Thymus (tissue), 11 donors: Measurements from ENCODE around the gene LIG1. TPM values are rescaled to one million over a fixed set of nuclear protein-coding genes. Genes with fewer than 3 reads are reported as not detected.

Experiments used
- DNase-seq, 9 donors: peaks; one replicate each; pipeline ENCODE4 v3.0.0-alpha.2; 2013; ENCODE audit warnings: low spot score in 9 of 9, low read depth in 6 of 9, missing footprints in 1 of 9
- H3K27ac ChIP-seq, 2 donors: one replicate each; pipeline ENCODE4 v1.5.1; 2013; ENCODE audit warnings: control low read depth in 1 of 2, low read depth in 1 of 2, low read length in 1 of 2, mild to moderate bottlenecking in 1 of 2, moderate library complexity in 1 of 2
- H3K27me3 ChIP-seq, 2 donors: one replicate each; pipeline ENCODE4 v1.5.1; 2013; ENCODE audit warnings: low read length in 1 of 2; ENCODE audit not compliant: control insufficient read depth in 2 of 2, insufficient read depth in 1 of 2
- H3K36me3 ChIP-seq, 2 donors: one replicate each; pipeline ENCODE4 v1.5.1; 2013; ENCODE audit warnings: low read length in 1 of 2, mild to moderate bottlenecking in 1 of 2, moderate library complexity in 1 of 2; ENCODE audit not compliant: control insufficient read depth in 2 of 2, insufficient read depth in 2 of 2
- H3K4me1 ChIP-seq, 2 donors: one replicate each; pipeline ENCODE4 v1.5.1; 2013; ENCODE audit warnings: low read length in 2 of 2; ENCODE audit not compliant: control insufficient read depth in 2 of 2, insufficient read depth in 2 of 2
- H3K4me3 ChIP-seq, 2 donors: one replicate each; pipeline ENCODE4 v1.5.1; 2013; ENCODE audit warnings: low read length in 2 of 2, control low read depth in 1 of 2, mild to moderate bottlenecking in 1 of 2
- H3K9me3 ChIP-seq, 2 donors: one replicate each; pipeline ENCODE4 v1.5.1; 2013; ENCODE audit warnings: low read length in 1 of 2, mild to moderate bottlenecking in 1 of 2; ENCODE audit not compliant: control insufficient read depth in 2 of 2, insufficient read depth in 1 of 2
- WGBS: extraction: QIAGEN DNeasy Blood & Tissue Kit; methylation state at CpG from one replicate; pipeline ENCODE4 v1.1.7; 2013; 5-methylcytosine and 5-hydroxymethylcytosine counted together
- polyA plus RNA-seq: library from polyadenylated mRNA; stranded (reverse); fragments of 200-250 nt; gene quantifications from one replicate; pipeline ENCODE4 v1.2.3, GENCODE V29; 2013
- total RNA-seq: library from RNA; stranded (reverse); fragments of 120-200 nt; gene quantifications from one replicate; pipeline ENCODE4 v1.2.4, GENCODE V29; 2013
- donor health status: healthy.

LIG1 gene
- total and polyA plus RNA-seq, 2 donors: 58.9 to 76.6 TPM

- no peaks in the 10 kb centered on the region for H3K9me3 ChIP-seq
- H3K27ac ChIP-seq: no peak overlapping the region
- H3K27me3 ChIP-seq: no peaks in the 10 kb centered on the region
- peaks cover 39 to 77% of the 10 kb centered on the region in 2 donors for H3K36me3 ChIP-seq
- no peak overlapping the region for H3K4me3 ChIP-seq
- no peaks in the 10 kb centered on the region for H3K4me1 ChIP-seq
- WGBS: 97% methylated on average over 6 of the region's 6 CpGs
- DNase-seq: no peak
These were observed 31.1 kb downstream of the LIG1 start for GRCh38 chr19:48139053-48139452.

GRCh38 chr19:48137411-48137810 is 32.7 kb downstream of the LIG1 start:
- Histone ChIP-seq H3K9me3 (no peaks in the 10 kb centered on the region), H3K4me3 (no peak overlapping the region), H3K36me3 (peaks cover 35 to 77% of the 10 kb centered on the region in 2 donors), H3K4me1 (no peaks in the 10 kb centered on the region), H3K27me3 (no peaks in the 10 kb centered on the region), H3K27ac (no peak overlapping the region)
- DNase-seq: no peak
- WGBS: 98% methylated on average over 26 of the region's 26 CpGs

GRCh38 chr19:48136547-48136946 is 33.6 kb downstream of the LIG1 start:
- peaks cover 35 to 81% of the 10 kb centered on the region in 2 donors for H3K36me3 ChIP-seq
- 97% methylated on average over 4 of the region's 4 CpGs for WGBS
- H3K9me3 ChIP-seq: no peaks in the 10 kb centered on the region
- DNase-seq: no peak
- no peaks in the 10 kb centered on the region for H3K27me3 ChIP-seq
- H3K27ac ChIP-seq: no peak overlapping the region
- H3K4me3 ChIP-seq: no peak overlapping the region
- H3K4me1 ChIP-seq: no peaks in the 10 kb centered on the region

DNA sequence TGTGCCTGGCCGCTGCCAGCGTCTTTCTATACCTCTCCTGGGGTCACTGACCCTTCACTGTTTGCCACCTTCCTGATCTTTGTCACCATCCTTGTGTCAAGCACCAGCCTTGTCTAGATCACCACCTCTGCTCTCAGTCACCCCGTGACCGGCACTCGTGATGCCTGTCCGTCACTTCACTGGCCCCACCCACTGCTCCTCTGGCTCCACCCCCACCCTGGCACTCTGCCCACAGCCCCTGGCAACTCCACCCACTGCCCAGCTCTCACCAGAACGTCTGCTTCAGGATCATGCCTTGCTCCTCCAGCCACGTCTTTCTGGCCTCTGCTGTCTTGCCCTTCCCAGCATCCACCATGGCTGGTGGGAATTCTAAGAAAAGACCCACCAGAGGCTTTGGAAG is 34.7 kb downstream of the LIG1 start:
- H3K4me1 ChIP-seq: no peaks in the 10 kb centered on the region
- no peaks in the 10 kb centered on the region for H3K27me3 ChIP-seq
- 91% methylated on average over 8 of the region's 8 CpGs for WGBS
- H3K27ac ChIP-seq: no peak overlapping the region
- DNase-seq: no peak
- peaks cover 42 to 82% of the 10 kb centered on the region in 2 donors for H3K36me3 ChIP-seq
- no peak overlapping the region for H3K4me3 ChIP-seq
- no peaks in the 10 kb centered on the region for H3K9me3 ChIP-seq

DNA sequence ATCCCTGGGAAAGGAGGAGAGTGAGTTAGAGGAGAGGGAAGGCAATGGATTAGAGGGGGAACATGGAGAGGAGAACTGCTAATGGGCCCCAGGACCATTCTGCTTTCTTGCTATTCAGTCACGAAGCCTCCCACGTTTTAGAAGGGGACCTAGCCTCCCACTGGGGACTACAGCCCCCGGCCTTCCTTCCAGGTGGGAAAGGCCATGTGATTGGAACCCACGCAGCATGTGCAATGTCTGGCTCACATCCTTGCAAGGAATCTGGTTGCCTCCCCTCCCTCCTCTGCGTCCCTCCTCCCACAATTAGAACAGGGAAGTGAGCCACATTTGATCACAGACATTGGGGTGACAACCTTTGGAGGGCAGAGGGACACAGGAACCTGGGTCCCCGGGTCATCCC is 37.0 kb downstream of the LIG1 start:
- DNase-seq: no peak
- no peaks in the 10 kb centered on the region for H3K9me3 ChIP-seq
- H3K36me3 ChIP-seq: peaks cover 43 to 78% of the 10 kb centered on the region in 2 donors
- WGBS: 99% methylated on average over 6 of the region's 6 CpGs
- no peak overlapping the region for H3K27ac ChIP-seq
- H3K4me1 ChIP-seq: no peaks in the 10 kb centered on the region
- H3K4me3 ChIP-seq: no peak overlapping the region
- H3K27me3 ChIP-seq: no peaks in the 10 kb centered on the region

- H3K36me3 ChIP-seq: peaks cover 57 to 74% of the 10 kb centered on the region in 2 donors
These were observed 42.6 kb downstream of the LIG1 start for GRCh38 chr19:48127561-48127960.

DNA sequence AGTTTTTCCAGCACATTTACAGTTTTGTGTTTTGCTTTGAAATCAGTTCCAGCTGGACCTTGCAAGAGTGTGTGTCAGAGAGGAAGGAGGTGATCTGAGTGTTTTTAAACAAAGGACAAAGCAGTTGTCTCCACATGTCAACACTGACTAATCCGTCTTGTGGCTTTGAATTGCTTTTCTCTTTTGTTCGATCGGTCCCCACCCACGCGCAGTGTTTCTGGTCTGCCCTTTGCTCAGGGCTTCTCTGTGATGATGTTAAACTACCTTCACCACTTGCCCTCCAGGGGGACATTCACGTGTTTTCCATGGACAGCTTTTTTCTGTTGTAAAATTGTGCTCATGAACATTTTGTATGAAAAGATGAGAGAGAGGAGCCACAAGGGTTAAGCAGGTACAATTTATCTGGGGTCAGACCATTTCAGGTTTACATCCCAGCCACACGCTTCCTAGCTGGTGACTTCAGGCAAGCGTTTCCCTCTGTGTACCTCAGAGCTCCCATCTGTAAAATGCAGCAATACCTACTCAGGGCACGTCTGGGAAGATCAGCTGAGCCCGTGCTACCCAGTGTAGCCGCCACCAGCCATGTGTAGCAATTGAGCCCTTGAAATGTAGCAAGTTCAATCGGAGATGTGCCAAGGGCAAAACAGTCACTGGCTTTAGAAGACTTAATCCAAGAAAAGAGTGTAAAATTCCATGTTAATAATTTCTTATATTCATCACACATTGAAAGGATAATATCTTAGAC is 46.1 kb downstream of the LIG1 start:
- peaks cover 62 to 71% of the 10 kb centered on the region in 2 donors for H3K36me3 ChIP-seq
- no peaks in the 10 kb centered on the region for H3K27me3 ChIP-seq
- peak in 1 of 9 donors; percentile 3 for DNase-seq
- no peak overlapping the region for H3K4me3 ChIP-seq
- peaks cover 0 to 2% of the 10 kb centered on the region in 2 donors for H3K9me3 ChIP-seq
- no peaks in the 10 kb centered on the region for H3K4me1 ChIP-seq
- 94% methylated on average over 12 of the region's 12 CpGs for WGBS
- no peak overlapping the region for H3K27ac ChIP-seq

More at GRCh38 chr19:48127561-48127960, 42.6 kb downstream of the LIG1 start:
- Histone ChIP-seq H3K27me3 (no peaks in the 10 kb centered on the region), H3K9me3 (peaks cover 0 to 2% of the 10 kb centered on the region in 2 donors), H3K4me1 (no peaks in the 10 kb centered on the region), H3K4me3 (no peak overlapping the region), H3K27ac (no peak overlapping the region)
- DNase-seq: no peak
- WGBS: 99% methylated on average over 6 of the region's 6 CpGs

DNA sequence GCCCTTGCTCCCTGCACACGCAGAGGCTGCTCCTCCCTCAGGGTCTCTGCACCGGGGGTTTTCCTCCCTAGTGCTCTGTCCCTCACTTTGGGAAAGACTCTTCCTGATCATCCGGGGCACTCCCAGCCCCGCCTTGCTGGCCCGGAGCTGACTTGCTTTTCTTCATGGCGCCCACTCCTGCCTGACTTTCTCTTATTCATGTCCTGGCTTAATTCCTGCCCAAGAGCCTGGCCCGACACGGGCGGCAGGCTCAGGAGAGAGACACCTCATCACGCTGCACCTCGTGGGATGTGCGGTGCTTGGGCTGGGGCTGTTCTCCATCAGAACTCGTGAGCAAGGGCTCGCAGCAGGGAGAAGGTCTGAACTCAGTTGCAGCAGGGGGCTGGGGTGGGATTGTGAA is 47.7 kb downstream of the LIG1 start:
- H3K27ac ChIP-seq: no peak overlapping the region
- WGBS: 81% methylated on average over 14 of the region's 14 CpGs
- H3K9me3 ChIP-seq: no peaks in the 10 kb centered on the region
- H3K4me3 ChIP-seq: no peak overlapping the region
- no peak for DNase-seq
- no peaks in the 10 kb centered on the region for H3K27me3 ChIP-seq
- H3K4me1 ChIP-seq: no peaks in the 10 kb centered on the region
- peaks cover 61 to 71% of the 10 kb centered on the region in 2 donors for H3K36me3 ChIP-seq

DNA sequence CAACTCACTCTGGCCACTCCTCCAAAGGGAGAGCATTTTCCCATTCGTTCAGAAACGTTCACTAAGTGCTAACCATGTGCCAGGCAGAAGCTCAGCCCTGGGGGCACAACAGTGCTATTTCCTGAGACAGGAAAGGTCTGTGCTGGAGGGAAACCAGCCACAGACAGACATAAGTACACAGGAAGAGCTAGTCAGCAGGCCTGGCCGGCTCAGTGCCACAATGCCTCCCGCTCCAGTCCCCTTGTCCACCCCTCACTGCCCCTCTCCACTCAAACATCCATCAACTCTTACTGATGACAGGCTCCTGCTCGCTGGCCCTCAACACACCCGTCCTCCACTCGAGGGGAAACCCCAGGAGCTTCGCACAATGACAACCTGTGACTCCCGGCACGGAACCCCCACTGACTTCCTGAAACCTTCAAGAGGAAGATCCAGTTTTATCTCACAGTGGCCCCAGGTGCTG is 48.2 kb downstream of the LIG1 start:
- Histone ChIP-seq H3K4me3 (no peak overlapping the region), H3K36me3 (peaks cover 58 to 68% of the 10 kb centered on the region in 2 donors), H3K4me1 (no peaks in the 10 kb centered on the region), H3K27me3 (no peaks in the 10 kb centered on the region), H3K9me3 (no peaks in the 10 kb centered on the region), H3K27ac (no peak overlapping the region)
- whole genome bisulfite sequencing: 48% methylated on average over 10 of the region's 10 CpGs
- no peak for DNase-seq
